ENCODE results near the gene TFAP2C.

DNA sequence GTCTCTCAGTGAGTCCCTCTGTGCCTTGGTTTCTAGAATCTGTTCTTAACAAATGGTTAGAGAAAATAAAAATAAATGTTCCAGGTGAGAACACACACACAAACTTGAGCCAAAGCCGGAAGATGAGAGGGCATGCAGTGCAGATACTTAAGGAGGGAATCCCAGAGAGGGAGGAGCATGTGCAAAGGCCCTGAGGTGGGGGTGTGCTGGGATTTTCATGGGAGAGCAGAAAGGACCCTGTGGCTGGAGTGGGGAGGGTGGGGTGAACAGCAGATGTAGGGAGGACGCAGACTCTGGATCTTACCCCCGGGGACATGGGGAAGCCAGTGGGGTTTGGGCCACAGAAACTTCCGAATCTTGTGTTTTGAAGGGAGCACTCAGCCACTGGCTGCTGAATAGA is 17.5 kb downstream of the TFAP2C start:
- TF ChIP-seq, protein P1, sequence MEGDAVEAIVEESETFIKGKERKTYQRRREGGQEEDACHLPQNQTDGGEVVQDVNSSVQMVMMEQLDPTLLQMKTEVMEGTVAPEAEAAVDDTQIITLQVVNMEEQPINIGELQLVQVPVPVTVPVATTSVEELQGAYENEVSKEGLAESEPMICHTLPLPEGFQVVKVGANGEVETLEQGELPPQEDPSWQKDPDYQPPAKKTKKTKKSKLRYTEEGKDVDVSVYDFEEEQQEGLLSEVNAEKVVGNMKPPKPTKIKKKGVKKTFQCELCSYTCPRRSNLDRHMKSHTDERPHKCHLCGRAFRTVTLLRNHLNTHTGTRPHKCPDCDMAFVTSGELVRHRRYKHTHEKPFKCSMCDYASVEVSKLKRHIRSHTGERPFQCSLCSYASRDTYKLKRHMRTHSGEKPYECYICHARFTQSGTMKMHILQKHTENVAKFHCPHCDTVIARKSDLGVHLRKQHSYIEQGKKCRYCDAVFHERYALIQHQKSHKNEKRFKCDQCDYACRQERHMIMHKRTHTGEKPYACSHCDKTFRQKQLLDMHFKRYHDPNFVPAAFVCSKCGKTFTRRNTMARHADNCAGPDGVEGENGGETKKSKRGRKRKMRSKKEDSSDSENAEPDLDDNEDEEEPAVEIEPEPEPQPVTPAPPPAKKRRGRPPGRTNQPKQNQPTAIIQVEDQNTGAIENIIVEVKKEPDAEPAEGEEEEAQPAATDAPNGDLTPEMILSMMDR (IDR thresholded peaks at IDR 0.05; ENCODE audit: low read depth, low read length): no peak
- TF ChIP-seq EZH2phosphoT487 (IDR thresholded peaks at IDR 0.05; ENCODE audit: low read depth): no peak
